ENCODE measurements around the gene LRRC51. TPM values are rescaled to one million over a fixed set of nuclear protein-coding genes. Genes with fewer than 3 reads are reported as not detected.
"Not testable (repeated sequence)": the region's sequence is repeated elsewhere in the genome, so short reads cannot be mapped to it uniquely, and the experiment has no call there.

Gene LRRC51
- total RNA-seq, 1 donor from 2014 or later: 22.4 TPM

- no peak for DNase-seq (ENCODE audit: low spot score)
These were observed 25.2 kb downstream of the LRRC51 start, which contains the start of gene TOMT for GRCh38 chr11:72105888-72106287. Gene TOMT (plus strand): TSS chr11:72105924. CDS start chr11:72105952, 28 bp downstream.

GRCh38 chr11:72111300-72112142, 30.9 kb downstream of the LRRC51 start:
- no peak for DNase-seq (ENCODE audit: low spot score)

- DNase-seq (ENCODE audit: low spot score): peak; percentile 99
These were observed 31.7 kb downstream of the LRRC51 start, which contains the start of gene ANAPC15 for GRCh38 chr11:72112143-72112977. Gene ANAPC15 (minus strand): TSS chr11:72112695. CDS start chr11:72111276, 1,419 bp downstream.

- no peak for DNase-seq (ENCODE audit: low spot score)
These were observed 32.5 kb downstream of the LRRC51 start for GRCh38 chr11:72112978-72113808.

- no peak for DNase-seq (ENCODE audit: low spot score)
These were observed 33.9 kb downstream of the LRRC51 start for GRCh38 chr11:72114570-72114969.

- no peak for DNase-seq (ENCODE audit: low spot score)
These were observed 35.5 kb downstream of the LRRC51 start for GRCh38 chr11:72116019-72116755.

GRCh38 chr11:72119198-72119597, 38.5 kb downstream of the LRRC51 start:
- no peak for DNase-seq (ENCODE audit: low spot score)

GRCh38 chr11:72120930-72121329, 40.3 kb downstream of the LRRC51 start:
- DNase-seq (ENCODE audit: low spot score): no peak

- no peak for DNase-seq (ENCODE audit: low spot score)
These were observed 42.0 kb downstream of the LRRC51 start for GRCh38 chr11:72122607-72123006.

- no peak for DNase-seq (ENCODE audit: low spot score)
These were observed 42.5 kb downstream of the LRRC51 start for GRCh38 chr11:72123117-72123653.

GRCh38 chr11:72124046-72124445, 43.4 kb downstream of the LRRC51 start:
- DNase-seq (ENCODE audit: low spot score): no peak

GRCh38 chr11:72125956-72126355, 45.3 kb downstream of the LRRC51 start:
- no peak for DNase-seq (ENCODE audit: low spot score)

- DNase-seq (ENCODE audit: low spot score): no peak
These were observed 47.3 kb downstream of the LRRC51 start for GRCh38 chr11:72127923-72128322.

GRCh38 chr11:72129381-72129780, 48.7 kb downstream of the LRRC51 start:
- DNase-seq (ENCODE audit: low spot score): no peak

GRCh38 chr11:72132646-72133045, 52.0 kb downstream of the LRRC51 start:
- DNase-seq (ENCODE audit: low spot score): no peak

- not testable (repeated sequence) for DNase-seq (ENCODE audit: low spot score)
These were observed 54.8 kb downstream of the LRRC51 start, which contains the start of gene FOLR3 for GRCh38 chr11:72135473-72135872. Gene FOLR3 (plus strand): TSS chr11:72135725. CDS start chr11:72135953, 228 bp downstream.

- DNase-seq (ENCODE audit: low spot score): no peak
These were observed 55.4 kb downstream of the LRRC51 start for GRCh38 chr11:72135891-72136683.

- DNase-seq (ENCODE audit: low spot score): no peak
These were observed 56.1 kb downstream of the LRRC51 start for GRCh38 chr11:72136684-72137262.

GRCh38 chr11:72138821-72139390, 58.3 kb downstream of the LRRC51 start:
- DNase-seq (ENCODE audit: low spot score): no peak
